G401 (cell line): Measurements from ENCODE around the gene IQCN. TPM values are rescaled to one million over a fixed set of nuclear protein-coding genes. Genes with fewer than 3 reads are reported as not detected.

ENCODE experiments used
- DNase-seq: peaks from one replicate; pipeline ENCODE4 v3.0.0-alpha.2; 2015; ENCODE audit warnings: low spot score
- in situ Hi-C: cut with HindIII; loops from 2 replicates; pipeline ENCODE4 v1.10.0; 2016; ENCODE audit warnings: low sequenced_read_pairs, mixed read lengths
- total RNA-seq: library from RNA; depleted of rRNA; stranded (reverse); fragments of >200 nt; shearing (Covaris generic); gene quantifications from 2 replicates; pipeline ENCODE4 v1.2.3, GENCODE V29; 2014

IQCN gene
- total RNA-seq, 1 experiment from 2014 or later, result 0.47 TPM

DNA sequence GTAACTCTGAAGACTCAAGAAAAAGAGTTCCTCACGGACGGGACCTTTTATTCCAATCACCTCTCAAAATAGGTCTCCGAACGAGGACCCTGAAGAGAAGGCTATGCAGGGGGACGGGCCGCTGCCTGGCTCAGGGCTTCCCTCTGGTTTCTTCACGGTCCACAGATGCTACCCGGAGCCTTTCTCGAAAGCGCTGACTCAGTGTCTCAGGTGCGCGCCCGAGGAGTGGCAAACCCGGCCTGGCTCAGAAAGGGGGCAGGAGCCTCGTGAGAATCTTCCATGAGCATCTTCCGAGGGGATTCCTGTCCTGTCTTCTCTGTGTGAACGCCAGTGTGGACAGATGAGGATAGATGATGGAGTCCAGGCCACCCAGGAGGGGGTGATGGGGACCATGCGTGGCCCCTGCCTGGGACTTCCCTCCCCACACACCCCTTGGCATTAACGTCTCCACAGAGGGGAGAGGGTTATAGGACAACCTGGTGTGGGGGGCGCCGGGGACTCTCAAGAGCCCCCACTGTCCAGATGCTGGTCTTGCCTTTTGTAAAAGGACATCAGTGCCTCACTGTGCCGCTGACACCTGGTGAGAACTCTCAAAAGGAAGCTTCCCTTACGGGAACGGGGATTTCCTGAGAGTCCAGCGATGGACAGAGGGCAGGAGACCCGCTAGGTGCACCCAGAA is 32.1 kb upstream of the IQCN start:
- peak; percentile 32 for DNase-seq
- in situ Hi-C loops, result no loop called here

DNA sequence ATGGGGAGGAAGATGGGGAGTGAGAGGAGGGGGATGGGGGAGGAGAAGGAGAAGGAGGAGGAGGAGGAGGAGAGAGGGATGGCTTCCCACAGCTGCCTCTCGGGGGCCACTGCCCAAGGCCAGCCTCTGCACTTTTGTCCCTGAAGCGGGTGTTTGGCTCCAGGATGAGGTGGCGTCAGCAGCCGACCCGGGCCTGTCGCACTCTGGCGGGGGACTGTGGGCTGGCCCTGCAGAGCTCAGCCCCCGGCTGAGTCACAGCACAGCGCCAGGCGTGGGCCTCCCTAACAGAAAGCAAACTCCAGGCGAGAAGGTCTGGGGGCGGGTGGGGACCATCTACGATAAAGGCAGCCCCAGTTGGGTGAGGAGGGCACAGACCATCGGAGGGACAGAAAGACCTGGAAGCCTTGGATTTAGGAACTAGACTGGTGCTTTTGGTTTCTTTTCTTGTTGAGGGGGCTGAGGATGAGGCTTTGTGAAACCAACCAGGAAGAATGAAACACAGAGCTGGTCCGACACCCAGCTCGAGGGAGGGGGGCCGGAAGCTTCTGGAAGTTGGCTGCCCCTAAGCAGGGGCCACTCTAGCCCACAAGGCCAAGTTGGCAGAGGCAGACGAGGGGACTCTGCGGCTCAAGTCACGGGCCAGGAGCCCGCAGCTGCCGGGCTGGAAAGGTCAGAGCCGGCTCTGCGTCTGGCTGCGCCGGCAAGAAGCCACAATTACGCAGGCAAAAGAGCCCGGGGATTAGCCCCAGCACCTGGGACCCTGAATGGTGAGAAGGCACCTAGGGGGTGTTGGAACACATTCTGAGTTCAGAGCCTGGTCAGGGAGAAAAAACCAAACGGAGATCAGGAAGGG is 30.4 kb upstream of the IQCN start:
- peak; percentile 48 for DNase-seq
- in situ Hi-C loops, result no loop called here

DNA sequence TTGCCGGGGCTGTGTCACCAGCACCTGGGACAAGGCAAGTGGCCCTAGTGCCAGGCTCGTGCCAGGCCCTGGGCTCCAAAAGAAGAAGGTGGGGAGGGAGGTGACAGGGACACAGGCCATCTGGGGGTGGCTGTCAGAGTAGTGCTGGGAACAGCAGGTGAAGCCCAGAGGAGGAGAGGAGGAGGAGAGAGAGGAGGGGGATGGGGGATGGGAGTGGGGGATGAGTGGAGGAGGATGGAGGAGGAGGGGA is 29.9 kb upstream of the IQCN start:
- peak; percentile 69 for DNase-seq
- in situ Hi-C loops, result no loop called here

DNA sequence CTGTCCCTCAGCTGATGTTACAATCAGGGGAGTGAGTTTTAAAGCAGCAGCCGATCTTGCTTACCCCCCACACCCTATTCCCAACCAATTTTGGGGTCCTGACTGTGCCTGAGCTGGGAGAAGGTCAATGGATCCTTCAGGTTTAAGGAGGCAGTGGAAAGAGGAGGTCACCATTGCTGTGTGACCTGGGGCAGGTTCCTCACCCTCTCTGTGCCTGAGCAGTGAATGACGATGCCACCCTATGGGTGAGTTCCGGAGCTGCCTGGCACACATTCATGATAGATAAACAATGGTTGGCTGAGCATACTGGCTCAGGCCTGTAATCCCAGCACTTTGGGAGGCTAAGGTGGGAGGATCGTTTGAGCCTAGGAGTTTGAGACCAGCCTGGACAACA is 27.5 kb upstream of the IQCN start:
- in situ Hi-C loops, result no loop called here
- DNase-seq, result no peak

DNA sequence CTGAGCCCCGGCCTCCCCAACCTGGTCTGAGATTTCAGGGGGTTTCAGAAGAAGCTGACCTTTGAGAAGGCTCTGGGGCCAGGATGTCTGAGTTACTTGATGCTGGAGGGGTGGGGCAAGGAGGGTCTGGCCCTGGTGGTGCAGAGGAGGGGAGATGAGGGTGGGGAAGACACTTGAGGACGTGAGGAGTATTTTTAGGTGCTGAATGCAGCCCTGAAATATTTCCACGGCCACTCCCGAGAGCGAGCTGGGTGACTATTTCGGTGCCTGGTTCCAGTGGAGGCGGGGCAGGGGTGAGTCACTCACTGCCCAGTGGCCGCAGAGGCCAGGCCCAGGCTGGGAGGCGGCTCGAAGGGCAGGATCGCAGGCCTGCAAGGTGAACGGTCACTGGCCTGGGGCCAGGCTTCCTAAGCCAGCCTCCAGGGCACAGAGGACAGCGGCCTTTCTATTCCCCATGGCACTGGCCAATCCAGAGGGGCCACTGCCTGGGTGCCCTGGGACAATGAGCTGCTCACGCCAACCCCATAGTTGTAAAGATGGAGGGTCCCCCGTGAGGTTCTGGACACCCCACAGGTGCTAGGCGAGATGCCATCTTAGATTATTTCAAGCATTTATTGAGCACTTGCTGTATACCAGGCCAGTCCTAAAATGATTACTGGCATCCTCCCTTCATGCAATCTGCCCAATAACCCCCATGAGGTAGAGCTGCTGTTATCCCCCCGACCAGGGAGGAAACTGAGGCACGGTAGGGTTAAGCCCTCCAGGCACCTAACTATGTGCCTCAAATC is 26.9 kb upstream of the IQCN start:
- no peak for DNase-seq
- in situ Hi-C loops, result no loop called here

DNA sequence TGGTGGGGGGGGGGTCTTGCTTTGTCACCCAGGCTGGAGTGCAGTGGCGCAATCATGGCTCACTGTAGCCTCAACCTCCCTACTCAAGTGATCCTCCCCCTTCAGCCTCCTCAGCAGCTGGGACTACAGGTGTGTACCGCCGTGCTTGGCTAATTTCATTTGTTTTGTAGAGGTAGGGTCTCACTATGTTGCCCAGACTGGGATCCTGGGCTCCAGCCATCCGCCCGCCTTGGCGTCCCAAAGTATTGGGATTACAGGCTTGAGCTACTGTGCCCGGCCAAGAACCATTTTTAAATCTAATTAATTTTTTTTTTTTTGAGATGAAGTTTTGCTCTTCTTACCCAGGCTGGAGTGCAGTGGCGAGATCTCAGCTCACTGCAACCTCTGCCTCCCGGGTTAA is 25.4 kb upstream of the IQCN start:
- in situ Hi-C loops, result no loop called here
- DNase-seq, result no peak

DNA sequence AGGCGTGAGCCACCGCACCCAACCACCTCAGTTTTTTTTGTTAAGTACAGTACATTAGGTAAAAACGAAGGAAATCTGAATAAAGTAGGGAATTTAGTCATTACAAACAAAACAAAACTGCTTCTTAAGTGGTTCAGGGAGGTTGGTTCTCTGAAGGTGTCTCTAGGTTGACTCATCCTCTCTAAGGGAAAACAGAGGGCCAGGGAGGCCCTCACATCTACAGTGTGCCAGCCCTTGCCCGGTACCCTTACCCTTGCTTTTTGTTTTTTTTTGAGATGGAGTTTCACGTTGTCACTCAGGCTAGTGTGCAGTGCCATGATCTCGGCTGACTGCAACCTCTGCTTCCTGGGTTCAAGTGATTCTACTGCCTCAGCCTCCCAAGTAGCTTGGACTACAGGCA is 24.3 kb upstream of the IQCN start:
- in situ Hi-C loops, result no loop called here
- no peak for DNase-seq

DNA sequence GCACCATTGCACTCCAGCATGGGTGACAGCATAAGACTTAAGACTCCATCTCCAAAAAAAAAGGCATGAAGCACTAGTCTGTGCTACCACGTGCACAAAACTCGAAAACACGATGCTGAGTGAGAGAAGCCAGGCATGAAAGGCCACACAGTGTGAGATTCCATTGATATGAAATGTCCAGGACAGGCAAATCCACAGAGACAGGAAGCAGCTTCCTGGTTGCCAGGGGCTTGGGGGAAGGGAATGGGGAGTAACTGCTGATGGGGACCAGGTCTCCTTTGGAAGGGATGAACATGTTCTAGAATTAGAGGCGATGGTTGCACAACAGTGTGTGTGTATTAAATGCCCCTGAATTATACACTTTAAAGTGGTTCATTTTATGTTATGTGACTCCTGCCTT is 23.1 kb upstream of the IQCN start:
- in situ Hi-C loops, result no loop called here
- DNase-seq, result no peak

DNA sequence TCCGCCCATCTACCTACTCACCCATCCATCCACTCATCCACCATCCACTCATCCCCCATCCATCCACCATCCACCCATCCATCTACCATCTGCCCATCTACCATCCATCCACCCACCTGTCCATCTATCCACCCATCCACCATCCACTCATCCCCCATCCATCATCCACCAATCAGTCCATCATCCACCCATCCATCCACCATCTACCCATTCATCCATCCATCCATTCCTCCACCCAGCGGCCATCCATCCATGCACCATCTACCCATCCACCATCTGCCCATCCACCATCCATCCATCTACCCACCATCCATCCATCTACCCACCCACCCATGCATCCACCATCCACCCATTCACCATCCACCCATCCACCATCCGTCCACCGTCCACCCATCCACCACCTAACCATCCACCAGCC is 20.8 kb upstream of the IQCN start:
- in situ Hi-C loops, result no loop called here
- DNase-seq, result no peak

DNA sequence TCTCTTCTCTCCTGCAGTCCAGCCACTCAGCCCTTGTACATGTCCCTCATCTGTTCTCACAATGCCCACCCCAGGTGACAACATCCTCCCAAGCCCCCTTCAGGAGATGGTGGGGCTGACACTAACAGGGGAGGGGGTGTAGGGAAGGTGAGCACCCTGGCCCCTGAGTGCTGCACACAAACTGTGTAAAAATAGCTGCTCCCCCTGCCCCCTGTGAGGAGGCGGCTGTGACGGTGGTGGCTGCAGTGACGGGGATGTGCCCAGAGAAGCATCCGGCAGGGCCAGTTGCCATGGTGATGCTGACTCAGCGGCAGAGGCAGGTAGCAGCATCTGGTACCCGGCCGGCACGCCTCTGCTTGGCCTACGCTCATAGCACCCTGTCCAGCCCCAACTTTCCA is 20.2 kb upstream of the IQCN start:
- in situ Hi-C loops, result no loop called here

DNA sequence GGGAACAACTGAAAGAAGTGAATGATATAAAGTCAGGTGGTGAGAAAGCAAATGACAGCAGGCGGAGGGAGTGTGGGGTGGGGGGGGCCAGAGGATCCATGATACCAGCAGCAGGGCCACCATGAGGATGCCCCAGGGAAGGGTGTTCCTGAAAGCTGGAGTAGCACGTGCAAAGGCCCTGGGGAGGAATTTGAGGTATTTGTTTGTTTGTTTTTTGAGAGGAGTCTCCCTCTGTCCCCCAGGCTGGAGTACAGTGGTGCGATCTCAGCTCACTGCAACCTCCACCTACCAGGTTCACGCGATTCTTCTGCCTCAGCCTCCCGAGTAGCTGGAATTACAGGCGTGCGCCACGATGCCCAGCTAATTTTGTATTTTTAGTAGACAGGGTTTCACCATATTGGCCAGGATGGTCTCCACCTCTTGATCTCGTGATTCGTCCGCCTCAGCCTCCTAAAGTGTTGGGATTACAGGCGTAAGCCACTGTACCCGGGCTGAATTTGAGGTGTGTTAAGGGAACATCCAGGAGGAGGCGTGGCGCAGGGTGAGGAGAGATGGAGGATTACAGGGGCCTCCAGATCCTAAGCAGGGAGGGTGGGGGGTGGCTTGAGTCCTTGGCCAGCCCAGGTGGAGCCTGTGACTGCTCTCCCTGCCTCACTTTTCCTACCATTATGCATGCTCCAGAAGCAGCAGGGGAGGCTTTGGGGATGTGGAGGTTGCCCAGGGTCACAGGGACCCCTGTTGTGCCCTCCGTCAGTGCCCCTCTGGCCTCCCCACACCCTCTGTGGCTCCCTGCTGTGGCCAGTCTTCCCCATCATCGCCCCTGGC is 19.6 kb upstream of the IQCN start:
- DNase-seq, result no peak
- in situ Hi-C loops, result no loop called here

More for the DNA sequence above, 20.2 kb upstream of the IQCN start:
- DNase-seq, result no peak

DNA sequence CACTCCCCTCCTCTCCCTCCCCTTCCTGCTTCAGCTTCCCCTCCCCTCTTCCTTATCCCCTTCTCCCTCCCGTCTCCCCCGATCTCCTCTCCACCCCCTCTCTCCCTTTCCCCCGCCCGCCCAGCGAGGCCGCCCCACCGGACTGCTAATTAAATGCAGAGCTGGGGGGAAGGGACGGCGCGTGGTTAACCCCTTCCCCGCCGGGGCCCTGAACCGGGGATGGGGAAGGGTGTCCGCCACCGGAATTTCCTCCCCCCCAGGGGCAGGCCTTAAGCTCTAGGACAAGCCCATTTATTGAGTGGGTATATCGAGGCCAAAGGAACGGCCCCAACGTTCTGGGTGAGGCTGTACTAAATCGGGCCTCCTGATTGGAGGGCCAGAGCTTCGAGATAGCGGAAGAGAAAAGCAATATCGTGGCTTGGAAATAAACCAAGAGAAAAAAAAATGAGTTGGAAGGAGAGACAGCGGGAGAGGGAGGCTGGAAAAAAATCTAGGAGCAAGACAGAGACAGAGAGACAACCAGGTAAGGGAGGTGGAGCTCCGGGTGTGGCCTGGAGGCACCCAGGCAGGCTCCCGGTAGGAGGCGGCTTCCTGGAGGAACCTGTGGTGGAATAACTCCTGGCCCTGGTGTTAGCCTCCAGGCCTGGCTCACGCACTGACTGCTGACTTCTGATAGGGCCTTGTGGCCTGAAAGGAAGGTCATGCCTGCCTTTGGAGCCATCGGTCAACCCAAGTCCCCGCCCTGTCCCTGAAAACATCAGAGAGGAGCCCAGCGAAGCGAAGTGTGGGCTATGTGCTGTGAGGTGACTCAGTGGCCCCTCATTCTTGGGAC is 18.8 kb upstream of the IQCN start:
- in situ Hi-C loops, result no loop called here
- peak; percentile 75 for DNase-seq

DNA sequence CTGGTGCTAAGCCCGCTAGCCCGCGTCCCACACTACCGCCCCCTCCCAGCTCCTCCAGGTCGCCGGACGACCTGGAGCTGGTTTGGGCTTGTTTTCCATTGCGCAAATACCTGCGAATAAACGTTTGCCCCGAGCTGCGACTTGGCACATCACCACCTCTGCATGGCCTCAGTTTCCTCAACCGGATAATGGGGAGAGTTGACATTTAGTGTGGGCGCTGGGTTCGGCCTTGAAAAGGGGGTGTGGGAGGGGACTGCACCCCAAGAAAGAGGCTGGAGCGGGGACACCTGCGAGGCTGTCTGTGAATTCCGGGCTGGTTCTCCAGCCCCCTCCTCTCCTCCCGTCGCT is 18.2 kb upstream of the IQCN start:
- no peak for DNase-seq
- in situ Hi-C loops, result no loop called here

DNA sequence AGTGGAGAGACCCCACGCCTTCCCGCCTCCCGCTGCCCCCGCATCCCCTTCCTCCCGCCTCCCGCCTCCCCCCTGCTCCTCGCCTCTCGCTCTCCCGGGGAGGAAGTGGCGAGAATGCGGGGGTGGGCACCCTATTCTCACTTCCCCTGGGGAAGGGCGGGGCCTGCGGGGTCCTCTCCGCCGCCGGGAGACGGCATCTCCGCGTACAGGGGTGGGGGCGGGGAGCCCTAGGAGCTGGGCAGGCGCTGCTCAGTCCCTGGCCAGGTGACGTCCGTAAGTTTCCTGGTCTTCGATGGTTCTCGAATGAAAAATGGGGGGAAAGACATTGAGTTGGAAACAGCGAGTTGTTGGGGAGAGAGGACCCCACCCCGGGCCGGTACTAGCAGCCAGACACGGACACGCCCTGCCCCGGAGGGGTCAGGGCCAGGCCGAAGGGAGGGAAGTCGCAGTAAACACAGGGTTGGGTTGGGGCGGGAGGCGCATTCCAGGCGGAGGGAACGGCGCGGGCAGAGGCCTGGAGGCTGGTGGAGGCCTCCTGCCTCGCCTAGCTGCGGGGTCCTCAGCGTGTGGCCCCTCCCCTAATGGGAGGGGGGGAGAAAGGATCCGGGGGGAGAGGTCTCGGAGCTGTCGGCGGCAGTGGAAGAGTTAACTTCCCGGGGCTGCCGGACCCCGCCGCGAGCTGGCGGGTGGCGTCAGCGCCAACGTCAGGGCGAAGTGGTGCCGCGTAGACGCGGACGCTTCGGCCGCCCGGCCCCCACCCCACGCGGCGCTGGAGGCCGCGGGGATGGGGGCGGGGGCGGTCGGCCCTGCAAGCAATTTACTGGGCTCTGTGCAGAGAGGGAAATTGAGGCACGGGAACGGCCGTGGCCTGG is 17.6 kb upstream of the IQCN start:
- DNase-seq, result peak; percentile 76
- in situ Hi-C loops, result no loop called here

DNA sequence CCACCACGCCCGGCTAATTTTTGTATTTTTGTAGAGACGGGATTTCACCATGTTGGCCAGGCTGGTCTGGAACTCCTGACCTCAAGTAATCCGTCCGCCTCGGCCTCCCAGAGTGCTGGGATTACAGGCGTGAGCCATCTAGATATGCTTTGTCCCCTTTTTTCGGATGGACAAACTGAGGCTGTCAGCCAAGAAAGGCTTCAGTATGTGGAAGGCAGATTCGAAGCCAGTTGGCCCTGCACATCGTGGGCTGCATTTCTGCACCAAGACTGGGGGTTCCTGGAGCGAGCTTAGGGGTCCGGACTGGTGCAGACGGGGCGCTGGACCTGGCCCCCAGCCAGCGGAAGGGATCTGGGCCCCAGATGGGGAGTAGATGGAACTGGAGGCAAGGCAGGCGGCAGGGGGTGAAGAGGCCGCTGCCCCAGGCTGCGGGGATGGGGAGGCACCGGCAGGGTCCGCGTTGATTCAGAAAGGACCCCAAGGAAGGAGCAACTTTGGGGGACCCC is 16.8 kb upstream of the IQCN start:
- no peak for DNase-seq
- in situ Hi-C loops, result no loop called here

DNA sequence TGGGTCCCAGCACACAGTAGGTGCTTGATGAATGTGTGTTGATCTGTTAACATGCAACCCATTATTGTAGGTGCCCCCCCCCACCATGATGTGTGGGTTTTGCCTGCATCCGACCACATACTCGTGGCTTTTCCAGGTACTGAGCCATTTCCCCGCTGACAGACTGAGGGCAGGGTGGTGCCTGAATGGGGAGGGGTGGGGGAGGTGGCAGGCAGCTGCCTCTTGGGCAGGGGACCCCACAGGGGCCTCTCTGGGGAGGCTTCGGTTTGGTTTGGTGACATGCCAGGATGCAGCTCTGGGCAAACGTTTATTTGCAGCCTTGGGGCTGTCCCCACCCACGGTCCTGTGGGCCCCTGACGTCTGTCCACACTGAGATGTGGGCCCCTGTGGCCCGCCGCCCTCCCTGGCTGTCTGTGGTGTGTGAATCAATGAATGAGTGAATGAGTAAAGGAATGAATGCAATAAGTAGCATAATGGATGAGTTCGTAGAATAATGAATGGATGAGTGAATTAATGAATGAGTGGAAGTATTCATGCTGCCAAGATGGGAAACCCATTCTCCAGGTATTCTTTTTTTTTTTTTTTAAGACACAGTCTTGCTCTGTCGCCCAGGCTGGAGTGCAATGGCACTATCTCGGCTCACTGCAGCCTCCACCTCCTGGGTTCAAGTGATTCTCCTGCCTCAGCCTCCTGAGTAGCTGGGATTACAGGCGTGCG is 16.2 kb upstream of the IQCN start:
- DNase-seq, result no peak

More for the DNA sequence above, 16.2 kb upstream of the IQCN start:
- in situ Hi-C loops, result no loop called here
